AG04449 (cell line): ENCODE measurements around the gene ACBD4.

ENCODE experiments used
- CTCF ChIA-PET: fragments of 350-600 bp; formaldehyde crosslinking; extraction: SDS; loops from one replicate; lab custom pipeline; 2021; ENCODE audit warnings: antibody characterized with exemption; lab: Yijun Ruan, JAX
- POLR2A ChIA-PET: fragments of 400-600, 350-600 bp; formaldehyde crosslinking; extraction: SDS; loops from one replicate; lab custom pipeline; 2020; ENCODE audit warnings: antibody characterized with exemption, inconsistent platforms; lab: Yijun Ruan, JAX
- DNase-seq: peaks from one replicate; pipeline ENCODE4 v3.0.0-alpha.2; 2010; ENCODE audit warnings: low read depth, low spot score
- H3K4me3 ChIP-seq: 2 replicates; pipeline ENCODE4 v1.5.1; 2011; ENCODE audit warnings: low read depth, mild to moderate bottlenecking, control low read depth, low read length
- CTCF ChIP-seq: IDR thresholded peaks from one replicate; pipeline ENCODE4 v1.5.1; 2011; ENCODE audit warnings: mild to moderate bottlenecking, moderate library complexity, low read length, control low read depth, inconsistent platforms; ENCODE audit not compliant: insufficient read depth; ENCODE audit errors: missing control alignments

The ACBD4 gene

GRCh38 chr17:45102856-45103255, 32.6 kb upstream of the ACBD4 start:
- CTCF ChIA-PET = interaction anchor here (1.0 to 7.6 kb wide), 7 partner anchors 6 to 182 kb away, joined by 3 to 107 read pairs (median 6); partner anchors contain the start of genes ACBD4 and PLCD3
- POLR2A ChIA-PET = interaction anchor here (1.4 kb wide), 1 partner anchor 10 kb away, joined by 3 read pairs; no protein-coding TSS in a partner anchor
- DNase-seq = no peak
- no peak for TF ChIP-seq CTCF
- no peak overlapping the region for H3K4me3 ChIP-seq

- CTCF ChIA-PET = interaction anchor here (1.0 to 7.6 kb wide), 7 partner anchors 7 to 81 kb away, joined by 3 to 107 read pairs (median 8); partner anchors contain the start of genes ACBD4 and PLCD3
- DNase-seq = no peak
- TF ChIP-seq CTCF = no peak
- POLR2A ChIA-PET = interaction anchor here (1.4 kb wide), 1 partner anchor 9 kb away, joined by 3 read pairs; no protein-coding TSS in a partner anchor
- H3K4me3 ChIP-seq = no peak overlapping the region
Observed at GRCh38 chr17:45103269-45103795, 32.2 kb upstream of the ACBD4 start.

- CTCF ChIA-PET = interaction anchor here (0.7 to 7.6 kb wide), 8 partner anchors 8 to 82 kb away, joined by 3 to 107 read pairs (median 10); partner anchors contain the start of genes ACBD4 and PLCD3
- POLR2A ChIA-PET = interaction anchor here (1.4 kb wide), 1 partner anchor 8 kb away, joined by 3 read pairs; no protein-coding TSS in a partner anchor
- no peak for TF ChIP-seq CTCF
- DNase-seq = no peak
- H3K4me3 ChIP-seq = no peak overlapping the region
Observed at GRCh38 chr17:45104029-45104428, 31.5 kb upstream of the ACBD4 start.

- no peak overlapping the region for H3K4me3 ChIP-seq
- no peak for DNase-seq
- ChIA-PET POLR2A (interaction anchor here (1.4 kb wide), 1 partner anchor 8 kb away, joined by 3 read pairs; no protein-coding TSS in a partner anchor), CTCF (interaction anchor here (0.7 to 7.6 kb wide), 6 partner anchors 8 to 31 kb away, joined by 3 to 107 read pairs (median 12); partner anchors contain the start of genes ACBD4 and PLCD3)
- TF ChIP-seq CTCF = no peak
Observed at GRCh38 chr17:45104497-45104896, 31.0 kb upstream of the ACBD4 start.

- ChIA-PET CTCF (interaction anchor here (1.2 to 7.6 kb wide), 8 partner anchors 9 to 226 kb away, joined by 3 to 107 read pairs (median 10); partner anchors contain the start of genes ACBD4 and PLCD3), POLR2A (no interaction called here)
- no peak overlapping the region for H3K4me3 ChIP-seq
- no peak for TF ChIP-seq CTCF
- no peak for DNase-seq
Observed at GRCh38 chr17:45104907-45105624, 30.4 kb upstream of the ACBD4 start.

- TF ChIP-seq CTCF = no peak
- ChIA-PET POLR2A (no interaction called here), CTCF (interaction anchor here (1.0 to 7.6 kb wide), 8 partner anchors 9 to 227 kb away, joined by 3 to 107 read pairs (median 8); partner anchors contain the start of genes ACBD4 and PLCD3)
- H3K4me3 ChIP-seq = no peak overlapping the region
- DNase-seq = no peak
Observed at GRCh38 chr17:45106096-45106495, 29.4 kb upstream of the ACBD4 start.
